ENCODE measurements around the gene PCDH9. TPM values are rescaled to one million over a fixed set of nuclear protein-coding genes. Genes with fewer than 3 reads are reported as not detected.

Gene PCDH9
- total and polyA plus RNA-seq, 10 of the 15 experiments (the other 5 are each of a cell fraction or from before 2014, with no cell fraction given): 0.02 to 2.3 (median 0.05) TPM; not detected in 1

DNA sequence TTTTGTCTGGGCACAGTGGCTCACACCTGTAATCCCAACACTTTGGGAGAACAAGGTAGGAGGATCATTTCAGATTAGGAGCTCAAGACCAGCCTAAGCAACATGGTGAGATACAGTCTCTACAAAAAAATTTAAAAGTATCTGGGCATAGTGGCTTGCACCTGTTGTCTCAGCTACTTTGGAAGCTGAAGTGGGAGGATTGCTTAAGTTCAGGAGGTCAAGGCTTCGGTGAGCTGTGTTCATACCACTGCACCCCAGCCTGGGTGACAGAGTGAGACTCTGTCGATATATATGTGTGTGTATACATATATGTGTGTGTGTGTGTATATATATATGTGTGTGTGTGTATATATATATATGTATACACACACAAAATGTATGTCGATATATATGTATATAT is 833.0 kb downstream of the PCDH9 start:
- in situ Hi-C loops (cut with MboI): no loop called here
- CTCF ChIA-PET: no interaction called here
- WGBS (ENCODE audit: insufficient coverage, insufficient replicate concordance, low lambda C conversion rate, missing lambda C conversion rate): 8% methylated on average over 3 of the region's 3 CpGs
- TF ChIP-seq YBX1 (IDR thresholded peaks at IDR 0.05): no peak
- no peak for TF ChIP-seq POU2F2 (IDR thresholded peaks at IDR 0.05; ENCODE audit: borderline replicate concordance, low read depth, low read length)
- TF ChIP-seq, protein P1, sequence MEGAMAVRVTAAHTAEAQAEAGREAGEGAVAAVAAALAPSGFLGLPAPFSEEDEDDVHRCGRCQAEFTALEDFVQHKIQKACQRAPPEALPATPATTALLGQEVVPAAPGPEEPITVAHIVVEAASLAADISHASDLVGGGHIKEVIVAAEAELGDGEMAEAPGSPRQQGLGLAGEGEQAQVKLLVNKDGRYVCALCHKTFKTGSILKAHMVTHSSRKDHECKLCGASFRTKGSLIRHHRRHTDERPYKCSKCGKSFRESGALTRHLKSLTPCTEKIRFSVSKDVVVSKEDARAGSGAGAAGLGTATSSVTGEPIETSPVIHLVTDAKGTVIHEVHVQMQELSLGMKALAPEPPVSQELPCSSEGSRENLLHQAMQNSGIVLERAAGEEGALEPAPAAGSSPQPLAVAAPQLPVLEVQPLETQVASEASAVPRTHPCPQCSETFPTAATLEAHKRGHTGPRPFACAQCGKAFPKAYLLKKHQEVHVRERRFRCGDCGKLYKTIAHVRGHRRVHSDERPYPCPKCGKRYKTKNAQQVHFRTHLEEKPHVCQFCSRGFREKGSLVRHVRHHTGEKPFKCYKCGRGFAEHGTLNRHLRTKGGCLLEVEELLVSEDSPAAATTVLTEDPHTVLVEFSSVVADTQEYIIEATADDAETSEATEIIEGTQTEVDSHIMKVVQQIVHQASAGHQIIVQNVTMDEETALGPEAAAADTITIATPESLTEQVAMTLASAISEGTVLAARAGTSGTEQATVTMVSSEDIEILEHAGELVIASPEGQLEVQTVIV (IDR thresholded peaks at IDR 0.05; ENCODE audit: borderline replicate concordance, partially characterized antibody): no peak
- TF ChIP-seq, protein P2, sequence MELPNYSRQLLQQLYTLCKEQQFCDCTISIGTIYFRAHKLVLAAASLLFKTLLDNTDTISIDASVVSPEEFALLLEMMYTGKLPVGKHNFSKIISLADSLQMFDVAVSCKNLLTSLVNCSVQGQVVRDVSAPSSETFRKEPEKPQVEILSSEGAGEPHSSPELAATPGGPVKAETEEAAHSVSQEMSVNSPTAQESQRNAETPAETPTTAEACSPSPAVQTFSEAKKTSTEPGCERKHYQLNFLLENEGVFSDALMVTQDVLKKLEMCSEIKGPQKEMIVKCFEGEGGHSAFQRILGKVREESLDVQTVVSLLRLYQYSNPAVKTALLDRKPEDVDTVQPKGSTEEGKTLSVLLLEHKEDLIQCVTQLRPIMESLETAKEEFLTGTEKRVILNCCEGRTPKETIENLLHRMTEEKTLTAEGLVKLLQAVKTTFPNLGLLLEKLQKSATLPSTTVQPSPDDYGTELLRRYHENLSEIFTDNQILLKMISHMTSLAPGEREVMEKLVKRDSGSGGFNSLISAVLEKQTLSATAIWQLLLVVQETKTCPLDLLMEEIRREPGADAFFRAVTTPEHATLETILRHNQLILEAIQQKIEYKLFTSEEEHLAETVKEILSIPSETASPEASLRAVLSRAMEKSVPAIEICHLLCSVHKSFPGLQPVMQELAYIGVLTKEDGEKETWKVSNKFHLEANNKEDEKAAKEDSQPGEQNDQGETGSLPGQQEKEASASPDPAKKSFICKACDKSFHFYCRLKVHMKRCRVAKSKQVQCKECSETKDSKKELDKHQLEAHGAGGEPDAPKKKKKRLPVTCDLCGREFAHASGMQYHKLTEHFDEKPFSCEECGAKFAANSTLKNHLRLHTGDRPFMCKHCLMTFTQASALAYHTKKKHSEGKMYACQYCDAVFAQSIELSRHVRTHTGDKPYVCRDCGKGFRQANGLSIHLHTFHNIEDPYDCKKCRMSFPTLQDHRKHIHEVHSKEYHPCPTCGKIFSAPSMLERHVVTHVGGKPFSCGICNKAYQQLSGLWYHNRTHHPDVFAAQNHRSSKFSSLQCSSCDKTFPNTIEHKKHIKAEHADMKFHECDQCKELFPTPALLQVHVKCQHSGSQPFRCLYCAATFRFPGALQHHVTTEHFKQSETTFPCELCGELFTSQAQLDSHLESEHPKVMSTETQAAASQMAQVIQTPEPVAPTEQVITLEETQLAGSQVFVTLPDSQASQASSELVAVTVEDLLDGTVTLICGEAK (IDR thresholded peaks at IDR 0.05; ENCODE audit: borderline replicate concordance): no peak
- TF ChIP-seq PAX5 (IDR thresholded peaks at IDR 0.05; ENCODE audit: borderline replicate concordance, low read depth, low read length): no peak
- no peak for TF ChIP-seq HDAC2 (IDR thresholded peaks at IDR 0.05)
- TF ChIP-seq, protein P3, sequence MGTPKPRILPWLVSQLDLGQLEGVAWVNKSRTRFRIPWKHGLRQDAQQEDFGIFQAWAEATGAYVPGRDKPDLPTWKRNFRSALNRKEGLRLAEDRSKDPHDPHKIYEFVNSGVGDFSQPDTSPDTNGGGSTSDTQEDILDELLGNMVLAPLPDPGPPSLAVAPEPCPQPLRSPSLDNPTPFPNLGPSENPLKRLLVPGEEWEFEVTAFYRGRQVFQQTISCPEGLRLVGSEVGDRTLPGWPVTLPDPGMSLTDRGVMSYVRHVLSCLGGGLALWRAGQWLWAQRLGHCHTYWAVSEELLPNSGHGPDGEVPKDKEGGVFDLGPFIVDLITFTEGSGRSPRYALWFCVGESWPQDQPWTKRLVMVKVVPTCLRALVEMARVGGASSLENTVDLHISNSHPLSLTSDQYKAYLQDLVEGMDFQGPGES (IDR thresholded peaks at IDR 0.05): no peak
- TF ChIP-seq TCF12 (IDR thresholded peaks at IDR 0.05; ENCODE audit: low read depth, low read length): no peak
- TF ChIP-seq KLF5 (IDR thresholded peaks at IDR 0.05; ENCODE audit: partially characterized antibody): no peak
- TF ChIP-seq, protein P4, sequence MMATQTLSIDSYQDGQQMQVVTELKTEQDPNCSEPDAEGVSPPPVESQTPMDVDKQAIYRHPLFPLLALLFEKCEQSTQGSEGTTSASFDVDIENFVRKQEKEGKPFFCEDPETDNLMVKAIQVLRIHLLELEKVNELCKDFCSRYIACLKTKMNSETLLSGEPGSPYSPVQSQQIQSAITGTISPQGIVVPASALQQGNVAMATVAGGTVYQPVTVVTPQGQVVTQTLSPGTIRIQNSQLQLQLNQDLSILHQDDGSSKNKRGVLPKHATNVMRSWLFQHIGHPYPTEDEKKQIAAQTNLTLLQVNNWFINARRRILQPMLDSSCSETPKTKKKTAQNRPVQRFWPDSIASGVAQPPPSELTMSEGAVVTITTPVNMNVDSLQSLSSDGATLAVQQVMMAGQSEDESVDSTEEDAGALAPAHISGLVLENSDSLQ (IDR thresholded peaks at IDR 0.05): no peak
- TF ChIP-seq, protein P5, sequence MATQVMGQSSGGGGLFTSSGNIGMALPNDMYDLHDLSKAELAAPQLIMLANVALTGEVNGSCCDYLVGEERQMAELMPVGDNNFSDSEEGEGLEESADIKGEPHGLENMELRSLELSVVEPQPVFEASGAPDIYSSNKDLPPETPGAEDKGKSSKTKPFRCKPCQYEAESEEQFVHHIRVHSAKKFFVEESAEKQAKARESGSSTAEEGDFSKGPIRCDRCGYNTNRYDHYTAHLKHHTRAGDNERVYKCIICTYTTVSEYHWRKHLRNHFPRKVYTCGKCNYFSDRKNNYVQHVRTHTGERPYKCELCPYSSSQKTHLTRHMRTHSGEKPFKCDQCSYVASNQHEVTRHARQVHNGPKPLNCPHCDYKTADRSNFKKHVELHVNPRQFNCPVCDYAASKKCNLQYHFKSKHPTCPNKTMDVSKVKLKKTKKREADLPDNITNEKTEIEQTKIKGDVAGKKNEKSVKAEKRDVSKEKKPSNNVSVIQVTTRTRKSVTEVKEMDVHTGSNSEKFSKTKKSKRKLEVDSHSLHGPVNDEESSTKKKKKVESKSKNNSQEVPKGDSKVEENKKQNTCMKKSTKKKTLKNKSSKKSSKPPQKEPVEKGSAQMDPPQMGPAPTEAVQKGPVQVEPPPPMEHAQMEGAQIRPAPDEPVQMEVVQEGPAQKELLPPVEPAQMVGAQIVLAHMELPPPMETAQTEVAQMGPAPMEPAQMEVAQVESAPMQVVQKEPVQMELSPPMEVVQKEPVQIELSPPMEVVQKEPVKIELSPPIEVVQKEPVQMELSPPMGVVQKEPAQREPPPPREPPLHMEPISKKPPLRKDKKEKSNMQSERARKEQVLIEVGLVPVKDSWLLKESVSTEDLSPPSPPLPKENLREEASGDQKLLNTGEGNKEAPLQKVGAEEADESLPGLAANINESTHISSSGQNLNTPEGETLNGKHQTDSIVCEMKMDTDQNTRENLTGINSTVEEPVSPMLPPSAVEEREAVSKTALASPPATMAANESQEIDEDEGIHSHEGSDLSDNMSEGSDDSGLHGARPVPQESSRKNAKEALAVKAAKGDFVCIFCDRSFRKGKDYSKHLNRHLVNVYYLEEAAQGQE (IDR thresholded peaks at IDR 0.05; ENCODE audit: low read depth, low read length): no peak
- no peak for TF ChIP-seq MYB (IDR thresholded peaks at IDR 0.05; ENCODE audit: borderline replicate concordance, low read depth, low read length)
- no peak for TF ChIP-seq IRF4 (IDR thresholded peaks at IDR 0.05; ENCODE audit: low read depth, low read length)

More for the DNA sequence above, 833.0 kb downstream of the PCDH9 start:
- ChIA-PET POLR2A (no interaction called here), SMC1A (ENCODE audit: uncharacterized antibody, unreplicated experiment) (no interaction called here), RAD21 (ENCODE audit: unreplicated experiment) (no interaction called here)
- ATAC-seq (no peak), FAIRE-seq (no peak), DNase-seq (ENCODE audit: low read depth, low spot score) (no peak)
- no peak overlapping the region for H3K4me3 ChIP-seq
- no TSS peak for BruUV-seq (replicated peaks)
- H2AFZ ChIP-seq (ENCODE audit: control insufficient read depth, low read depth, low read length): no peak overlapping the region
- no peak overlapping the region for H3K27ac ChIP-seq (ENCODE audit: control insufficient read depth, insufficient read depth)
- H3K27me3 ChIP-seq (replicated peaks in 1 of 2; ENCODE audit: control insufficient read depth in 2 of 2, insufficient read depth in 2 of 2, low read length in 1 of 2): no peaks in the 10 kb centered on the region
- H3K79me2 ChIP-seq (ENCODE audit: control insufficient read depth, insufficient read depth, low read length): no peaks in the 10 kb centered on the region
- H4K20me1 ChIP-seq (ENCODE audit: control insufficient read depth, insufficient read depth): no peaks in the 10 kb centered on the region
- H3K9ac ChIP-seq (ENCODE audit: control insufficient read depth, insufficient read depth, low read length): no peak overlapping the region
- no peaks in the 10 kb centered on the region for H3K36me3 ChIP-seq (ENCODE audit: control insufficient read depth in 2 of 2, insufficient read depth in 2 of 2, low read length in 1 of 2)
- intact Hi-C loops (cut with micrococcal nuclease; ENCODE audit: unreplicated experiment): no loop called here
- H3K9me3 ChIP-seq (replicated peaks; ENCODE audit: control insufficient read depth, insufficient read depth, low read length): no peaks in the 10 kb centered on the region
- H3K4me1 ChIP-seq (ENCODE audit: control insufficient read depth, insufficient read depth, low read length): no peaks in the 10 kb centered on the region
- no peak overlapping the region for H3K4me2 ChIP-seq (ENCODE audit: control insufficient read depth, insufficient read depth)
